ENCODE results near the gene ZNF750.

The ZNF750 gene

GRCh38 chr17:82802075-82802780 lies 37.6 kb downstream of the ZNF750 start:
- TF ChIP-seq CTCF (IDR thresholded peaks at IDR 0.05; ENCODE audit: insufficient read depth, low read depth, low read length, missing control alignments), result no peak
- no peak overlapping the region for H3K4me3 ChIP-seq (ENCODE audit: low read length)
- no peak for DNase-seq (ENCODE audit: low read depth)

- no peak for TF ChIP-seq CTCF (IDR thresholded peaks at IDR 0.05; ENCODE audit: insufficient read depth, low read depth, low read length, missing control alignments)
Measured at GRCh38 chr17:82801377-82801970, 38.3 kb downstream of the ZNF750 start.

GRCh38 chr17:82800885-82801284 lies 38.9 kb downstream of the ZNF750 start:
- no peak for DNase-seq (ENCODE audit: low read depth)
- H3K4me3 ChIP-seq (ENCODE audit: low read length), result no peak overlapping the region
- TF ChIP-seq CTCF (IDR thresholded peaks at IDR 0.05; ENCODE audit: insufficient read depth, low read depth, low read length, missing control alignments), result no peak

More at GRCh38 chr17:82801377-82801970, 38.3 kb downstream of the ZNF750 start:
- DNase-seq (ENCODE audit: low read depth), result no peak
- no peak overlapping the region for H3K4me3 ChIP-seq (ENCODE audit: low read length)

GRCh38 chr17:82799591-82799990 lies 40.2 kb downstream of the ZNF750 start:
- no peak for DNase-seq (ENCODE audit: low read depth)

GRCh38 chr17:82798752-82799151 lies 41.1 kb downstream of the ZNF750 start:
- no peak overlapping the region for H3K4me3 ChIP-seq (ENCODE audit: low read length)
- DNase-seq (ENCODE audit: low read depth), result no peak
- no peak for TF ChIP-seq CTCF (IDR thresholded peaks at IDR 0.05; ENCODE audit: insufficient read depth, low read depth, low read length, missing control alignments)

More at GRCh38 chr17:82799591-82799990, 40.2 kb downstream of the ZNF750 start:
- no peak overlapping the region for H3K4me3 ChIP-seq (ENCODE audit: low read length)
- no peak for TF ChIP-seq CTCF (IDR thresholded peaks at IDR 0.05; ENCODE audit: insufficient read depth, low read depth, low read length, missing control alignments)

GRCh38 chr17:82797061-82797460 lies 42.8 kb downstream of the ZNF750 start:
- no peak for TF ChIP-seq CTCF (IDR thresholded peaks at IDR 0.05; ENCODE audit: insufficient read depth, low read depth, low read length, missing control alignments)
- H3K4me3 ChIP-seq (ENCODE audit: low read length), result no peak overlapping the region
- DNase-seq (ENCODE audit: low read depth), result no peak
